GM08714 (cell line): ENCODE measurements around the gene TNIP1.
A peak's percentile ranks its signal among the peaks of the same experiment; 100 is the strongest.

ENCODE experiments used
- H3K4me3 ChIP-seq: fragments of 200-500 bp; sonication (Bioruptor generic); 2 replicates; pipeline ENCODE4 v1.5.1; 2014; ENCODE audit warnings: mild to moderate bottlenecking, low read length, inconsistent platforms
- ZNF274 ChIP-seq: IDR thresholded peaks from 2 replicates; pipeline ENCODE4 v1.6.1; 2012; ENCODE audit warnings: mild to moderate bottlenecking, low read depth, low read length

The TNIP1 gene

DNA sequence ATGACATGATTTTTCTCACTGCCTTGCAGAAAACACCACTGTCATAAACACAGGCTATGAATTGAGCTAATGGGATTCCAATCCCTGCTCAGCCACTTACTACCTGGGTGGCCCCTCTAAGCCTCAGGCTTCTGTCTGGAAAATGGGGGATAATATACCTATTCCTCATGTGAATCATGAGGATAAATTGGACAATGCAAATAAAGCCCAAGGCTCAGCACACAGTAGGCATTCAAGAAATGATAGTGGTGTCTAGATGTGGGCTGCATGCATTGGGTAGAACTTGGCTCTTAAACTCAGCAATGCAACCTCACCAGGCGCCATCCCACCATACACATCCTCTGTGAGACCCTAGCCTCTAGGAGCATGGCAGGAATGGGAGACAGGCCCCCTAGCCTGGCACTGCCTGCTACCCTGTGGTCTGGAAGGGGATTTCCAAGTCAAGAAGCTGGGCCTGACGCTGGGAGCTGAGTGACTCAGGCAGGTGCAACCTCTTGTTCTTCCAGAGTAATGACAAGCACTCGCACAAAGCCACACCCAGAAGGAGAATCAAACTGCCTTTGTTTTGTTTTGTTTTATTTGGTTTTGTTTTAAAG is 2.3 kb upstream of the TNIP1 start:
- no peak overlapping the region; the same call in 1 of the 2 replicates for H3K4me3 ChIP-seq
- no peak for TF ChIP-seq ZNF274

DNA sequence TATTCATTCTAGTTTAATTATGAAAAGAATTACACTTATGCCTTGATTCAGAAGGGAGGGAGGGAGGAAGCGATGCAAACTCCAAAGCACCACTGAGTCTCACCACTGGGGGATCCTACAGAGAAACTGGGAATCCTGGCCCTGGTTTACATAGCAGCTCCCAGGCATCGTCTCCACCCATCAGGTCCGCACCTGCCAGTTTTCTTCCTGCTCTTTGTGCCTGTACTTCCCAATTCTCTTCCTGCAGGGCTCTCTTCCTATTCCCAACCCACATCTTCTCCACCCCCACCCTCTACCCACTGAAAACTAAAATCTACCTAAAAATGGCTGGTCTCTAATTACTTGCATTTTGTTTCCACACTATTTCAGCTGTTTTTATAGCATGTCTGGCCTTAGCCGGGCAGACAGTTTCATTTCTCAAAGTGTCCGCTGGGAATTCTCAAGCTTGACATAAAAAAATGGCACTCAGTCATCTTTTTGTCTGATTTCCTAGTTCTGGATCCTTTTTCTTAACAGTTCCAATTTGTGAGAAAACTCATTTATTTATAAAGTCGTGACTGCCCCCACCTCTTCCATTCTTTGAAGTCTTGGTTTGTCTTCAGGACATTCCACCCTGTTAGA is 1.6 kb upstream of the TNIP1 start:
- TF ChIP-seq ZNF274, result no peak
- peak overlapping the region; percentile 27; the same call in 1 of the 2 replicates for H3K4me3 ChIP-seq

DNA sequence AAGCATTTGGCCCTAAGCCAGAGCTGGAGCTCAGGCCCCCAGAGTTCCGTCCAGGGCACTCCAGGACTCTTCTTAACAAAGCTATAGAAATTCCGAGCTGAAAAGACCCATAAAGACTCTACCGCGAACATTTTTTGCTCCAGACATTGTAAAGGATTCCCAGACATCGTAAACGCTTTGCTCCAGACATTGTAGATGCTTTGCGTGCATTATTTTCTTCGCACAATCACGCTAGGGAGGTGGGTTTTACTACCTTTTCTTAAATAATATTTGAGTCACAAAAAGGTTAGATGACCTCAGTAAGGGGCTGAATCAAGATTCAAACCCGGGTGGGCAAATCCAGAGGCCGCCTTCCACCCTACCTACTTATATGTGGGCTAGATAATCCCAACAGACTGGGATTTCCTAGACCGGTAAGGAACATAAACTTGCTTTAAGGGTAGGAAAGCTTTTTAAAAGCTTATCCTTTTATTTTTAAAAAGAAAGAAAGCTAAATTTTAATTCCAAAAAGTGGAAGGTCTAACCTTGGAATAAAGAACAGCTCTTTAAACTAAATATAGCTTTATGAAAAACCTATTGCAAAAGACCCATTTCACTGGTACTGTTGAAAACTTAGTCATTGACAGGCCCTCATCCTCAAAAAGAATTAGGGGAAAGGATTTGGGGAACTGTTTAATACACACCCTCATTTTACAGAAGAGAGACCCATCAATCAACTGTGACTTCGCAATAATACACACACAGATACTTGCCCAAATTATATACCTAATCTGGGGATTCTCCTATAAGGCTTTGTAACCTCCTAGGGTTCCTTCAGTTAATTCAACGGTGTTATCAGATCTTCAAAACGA is 822 bp upstream of the TNIP1 start:
- no peak for TF ChIP-seq ZNF274
- H3K4me3 ChIP-seq, result peak overlapping the region; percentile 88

DNA sequence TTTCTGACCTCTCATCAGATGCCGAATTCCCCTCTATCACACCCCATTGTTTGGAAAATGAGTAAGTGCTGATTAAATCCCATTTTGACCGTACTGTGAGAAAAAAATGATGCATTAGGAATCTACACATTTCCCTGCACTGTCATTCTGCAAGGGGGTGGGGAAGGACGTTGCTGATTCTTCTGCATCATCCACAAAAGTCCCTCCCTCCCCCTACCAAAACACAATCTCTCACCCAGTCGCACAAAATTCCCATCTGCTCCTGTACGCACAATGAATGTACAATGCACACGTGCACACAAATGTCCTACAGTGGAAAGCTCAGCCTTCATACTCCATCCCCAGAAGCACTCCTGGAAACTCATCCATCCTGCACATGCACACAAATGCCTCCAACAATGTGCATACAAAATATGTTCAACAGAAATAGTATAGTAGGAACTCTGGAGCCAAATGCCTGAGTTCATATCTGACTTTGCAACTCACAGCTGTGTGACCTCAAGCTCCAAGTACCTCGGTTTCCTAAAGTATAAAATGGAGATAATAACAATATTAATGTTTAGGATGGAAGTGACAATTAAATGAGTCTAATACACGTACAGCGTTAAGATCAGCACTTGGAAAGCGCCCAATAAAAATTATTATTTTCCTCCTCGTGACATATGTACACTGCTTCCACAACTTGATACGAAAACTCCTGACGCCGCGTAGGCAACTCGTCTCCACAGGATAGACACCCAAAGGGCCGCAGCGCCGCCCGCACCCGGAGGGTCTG is 809 bp downstream of the TNIP1 start:
- TF ChIP-seq ZNF274, result no peak
- H3K4me3 ChIP-seq, result peak overlapping the region; percentile 88

DNA sequence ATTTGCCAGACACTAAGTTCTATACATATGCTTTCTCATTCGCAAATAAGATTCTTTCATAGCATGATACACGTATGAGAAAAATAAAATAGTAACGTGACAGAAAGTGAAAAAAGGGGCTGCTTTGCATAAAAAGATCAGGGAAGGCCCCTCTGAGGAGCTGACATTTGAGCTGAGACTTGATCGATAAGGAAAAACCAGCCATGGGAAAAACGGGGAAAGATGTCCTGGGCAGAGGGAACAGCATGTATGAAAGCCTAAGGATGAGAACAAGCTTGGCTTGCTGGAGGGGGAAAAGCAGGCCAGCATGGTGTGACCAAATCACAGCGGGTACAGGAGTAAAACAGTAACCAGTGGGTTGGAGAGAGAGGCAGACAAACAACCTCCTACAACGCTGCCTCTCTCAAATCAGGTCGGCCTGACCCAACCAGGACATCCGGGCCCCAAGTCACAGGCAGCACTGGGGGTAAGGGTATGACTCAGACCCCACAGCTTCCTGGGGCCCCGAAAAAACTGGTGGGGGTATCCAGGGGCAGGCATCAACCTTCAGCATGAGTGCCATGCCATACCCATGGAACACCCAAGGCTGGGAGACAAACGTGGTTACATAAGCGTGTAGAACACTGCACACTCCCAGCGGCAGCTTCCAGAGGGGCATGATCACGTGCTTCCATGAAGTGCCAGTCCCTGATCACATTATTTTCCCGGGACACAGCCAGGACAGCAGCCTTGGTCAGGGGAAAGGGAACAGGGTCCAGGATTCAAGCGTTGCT is 2.2 kb downstream of the TNIP1 start:
- peak overlapping the region; percentile 88; the same call in 1 of the 2 replicates for H3K4me3 ChIP-seq
- no peak for TF ChIP-seq ZNF274

DNA sequence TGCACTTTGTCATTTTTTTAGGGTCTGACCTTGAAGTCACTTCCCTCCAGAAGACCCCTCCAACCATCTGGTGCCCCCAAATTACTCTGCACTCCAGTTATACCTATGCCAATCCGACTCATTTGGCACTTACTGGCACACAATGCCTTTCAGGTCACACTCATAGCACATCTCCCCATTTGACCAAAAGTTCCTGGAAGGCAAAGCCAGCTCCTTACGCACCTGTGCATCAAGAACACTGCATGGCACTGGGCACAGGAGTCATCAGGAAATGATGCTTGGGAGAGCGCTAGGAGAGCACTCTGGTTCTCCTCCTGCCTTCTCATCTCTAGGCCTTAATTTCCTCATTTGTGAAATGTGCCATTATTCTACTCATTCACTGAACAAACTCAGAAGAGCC is 2.9 kb downstream of the TNIP1 start:
- peak overlapping the region; percentile 88 for H3K4me3 ChIP-seq
- no peak for TF ChIP-seq ZNF274

DNA sequence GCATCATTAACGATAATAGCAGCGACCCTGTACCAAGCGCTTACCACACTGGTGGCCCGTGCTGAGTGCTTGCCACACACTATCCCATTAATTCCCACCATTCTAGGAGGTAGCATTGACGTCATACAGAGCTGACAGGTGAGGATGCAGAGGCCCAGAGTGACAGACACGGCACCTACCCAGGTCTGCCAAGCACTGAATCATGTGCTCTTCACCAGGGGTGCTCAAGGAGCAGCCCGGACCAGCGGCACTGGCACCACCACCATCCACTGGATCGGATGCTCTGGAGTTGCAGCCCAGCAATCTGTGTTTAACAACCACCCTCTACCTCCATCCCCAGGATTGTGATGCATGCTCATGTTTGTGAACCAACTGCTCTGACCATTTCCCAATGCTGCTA is 3.4 kb downstream of the TNIP1 start:
- TF ChIP-seq ZNF274, result no peak
- H3K4me3 ChIP-seq, result peak overlapping the region; percentile 88

DNA sequence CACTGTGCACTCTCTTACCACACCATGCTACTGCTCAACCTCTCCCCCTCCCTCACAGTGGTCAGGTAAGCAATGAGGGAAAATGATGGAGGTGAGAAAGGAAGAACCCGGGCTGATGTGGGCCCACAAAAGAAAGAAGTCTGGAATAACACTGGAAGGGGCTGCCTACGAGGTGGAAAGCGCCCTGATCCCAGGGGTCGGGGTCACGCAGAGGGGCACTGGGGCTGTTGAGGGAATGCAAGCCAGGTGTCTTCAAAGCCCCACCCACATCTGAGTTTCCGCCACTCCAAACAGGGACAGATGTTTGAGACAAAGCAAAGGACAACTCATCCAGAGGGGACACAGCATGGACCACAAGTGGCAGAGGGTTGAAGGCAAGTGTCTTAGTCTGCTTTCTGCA is 4.2 kb downstream of the TNIP1 start:
- TF ChIP-seq ZNF274, result no peak
- H3K4me3 ChIP-seq, result no peak overlapping the region; the same call in 1 of the 2 replicates

DNA sequence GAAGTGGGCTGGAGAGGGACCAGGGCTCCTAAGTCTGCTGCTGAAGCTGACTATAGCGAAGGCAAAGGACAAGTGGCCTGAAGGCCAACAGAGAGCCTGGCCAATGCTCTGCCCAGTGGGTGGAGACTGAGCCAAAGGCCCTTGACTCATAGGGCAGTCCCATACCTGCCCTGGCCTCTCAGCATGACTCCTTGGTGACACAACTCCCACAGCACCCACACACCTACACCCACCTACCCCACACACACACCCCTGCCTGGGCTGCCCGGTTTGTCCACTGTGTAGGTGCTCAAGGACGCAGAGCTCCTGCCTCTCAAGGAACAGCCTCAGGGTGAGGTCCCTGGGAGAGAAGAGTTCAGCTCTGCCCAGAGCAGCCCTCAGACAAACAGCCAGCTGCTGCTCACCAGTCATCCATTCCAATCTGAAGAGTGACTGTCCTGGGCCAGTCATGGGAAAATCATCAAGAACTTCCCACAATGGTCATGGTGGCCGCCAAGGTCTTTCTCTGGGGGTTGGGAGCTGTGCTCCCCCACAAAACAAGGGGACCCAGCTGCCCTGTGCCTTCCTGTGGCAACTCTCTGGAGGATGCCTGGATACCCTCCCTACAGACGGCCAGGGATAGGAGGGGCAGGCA is 5.0 kb downstream of the TNIP1 start:
- TF ChIP-seq ZNF274, result no peak
- H3K4me3 ChIP-seq, result no peak overlapping the region

DNA sequence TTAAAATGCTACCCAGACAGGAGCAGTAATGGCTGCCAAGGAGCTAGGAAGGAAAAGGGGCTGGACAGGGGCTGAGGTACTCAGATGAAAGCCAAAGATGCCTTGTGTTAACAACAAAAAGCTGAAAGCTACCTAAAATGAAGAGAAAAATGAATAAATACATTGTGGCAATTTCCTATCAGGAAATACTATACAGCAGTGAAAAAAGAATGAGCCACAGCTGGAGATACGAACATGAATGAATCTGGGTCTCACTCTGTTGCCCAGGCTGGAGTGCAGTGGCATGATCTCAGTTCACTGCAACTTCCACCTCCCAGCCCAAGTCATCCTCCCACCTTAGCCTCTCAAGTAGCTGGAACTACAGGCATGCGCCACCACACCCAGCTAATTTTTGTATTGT is 6.3 kb downstream of the TNIP1 start:
- no peak for TF ChIP-seq ZNF274
- H3K4me3 ChIP-seq, result no peak overlapping the region

DNA sequence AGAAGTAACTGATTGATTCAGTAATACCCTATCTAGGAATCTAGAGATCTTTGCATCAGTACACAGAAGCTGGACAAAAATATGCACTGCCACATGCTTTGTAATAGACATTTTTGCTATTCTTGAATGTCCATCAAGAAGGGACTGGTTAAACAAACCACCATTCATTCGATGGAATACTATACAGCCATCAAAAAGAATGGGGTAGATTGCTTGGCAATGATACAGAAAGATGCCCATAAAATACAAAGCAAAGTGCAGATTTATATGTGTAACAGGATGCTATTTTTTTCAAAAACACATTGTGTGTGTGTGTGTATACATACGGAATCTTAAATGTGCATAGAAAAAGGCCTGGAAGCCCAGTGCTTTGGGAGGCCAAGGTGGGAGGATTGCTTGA is 7.6 kb downstream of the TNIP1 start:
- H3K4me3 ChIP-seq, result no peak overlapping the region
- TF ChIP-seq ZNF274, result no peak

DNA sequence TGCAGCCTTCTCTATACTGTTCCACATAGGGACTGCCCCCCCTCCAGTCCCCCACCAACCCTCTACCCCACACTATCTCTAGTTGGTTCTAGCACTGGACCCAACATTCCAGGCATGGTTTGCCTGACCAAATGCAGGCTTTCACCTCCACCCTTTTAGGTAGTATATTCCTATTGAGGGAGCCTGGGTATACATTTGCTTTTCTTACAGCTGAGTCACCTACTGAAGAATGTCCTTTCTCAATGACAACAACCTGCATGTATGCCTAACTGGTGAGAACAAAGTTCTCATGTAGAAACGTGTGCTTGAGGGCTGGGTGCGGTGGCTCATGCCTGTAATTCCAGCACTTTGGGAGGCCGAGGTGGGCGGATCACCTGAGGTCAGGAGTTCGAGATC is 8.2 kb downstream of the TNIP1 start:
- H3K4me3 ChIP-seq, result no peak overlapping the region
- no peak for TF ChIP-seq ZNF274
